PC-3 (cell line): Measurements from ENCODE around the gene SUSD2. TPM values are rescaled to one million over a fixed set of nuclear protein-coding genes. Genes with fewer than 3 reads are reported as not detected.
A peak's percentile ranks its signal among the peaks of the same experiment; 100 is the strongest.

Experiments used
- ATAC-seq: fragments of 200-7000 bp; cut with Tn5 transposase; 2 replicates; pipeline ENCODE4 v1.9.1; 2020; ENCODE audit warnings: mild to moderate bottlenecking, moderate library complexity
- Bru-seq: library from RNA; stranded (reverse); fragments of 400-500 nt; gene quantifications from one replicate; lab custom pipeline; 2021; lab: Mats Ljungman, UMichigan
- BruChase-seq, 2 experiments: library from RNA; stranded (reverse); fragments of 400-500 nt; gene quantifications; one replicate each; lab custom pipeline; 2021; lab: Mats Ljungman, UMichigan
- BruUV-seq: library from RNA; stranded (reverse); fragments of 400-500 nt; replicated peaks from 2 replicates; lab custom pipeline; 2021; lab: Mats Ljungman, UMichigan
- CTCF ChIA-PET: fragments of 300-600 bp; sonication (Branson Sonifier 250); formaldehyde crosslinking; loops from one replicate; lab custom pipeline; 2022; ENCODE audit warnings: antibody characterized with exemption; lab: Charles Lee
- POLR2A ChIA-PET: fragments of 300-600 bp; sonication (Branson Sonifier 250); formaldehyde crosslinking; loops from one replicate; lab custom pipeline; 2022; ENCODE audit warnings: antibody characterized with exemption; ENCODE audit not compliant: unreplicated experiment; lab: Charles Lee
- DNase-seq: peaks from one replicate; pipeline ENCODE4 v3.0.0-alpha.2; 2015
- H2AFZ ChIP-seq: fragments of 300-600 bp; sonication (generic); 2 replicates; pipeline ENCODE4 v1.6.0; 2016; ENCODE audit warnings: antibody characterized with exemption, low read length
- H3F3A ChIP-seq: fragments of 300-600 bp; sonication (generic); one replicate; pipeline ENCODE4 v1.6.0; 2017; ENCODE audit warnings: antibody characterized with exemption, low read length, control low read depth, mild to moderate bottlenecking; ENCODE audit not compliant: unreplicated experiment
- H3K27ac ChIP-seq: fragments of 300-600 bp; sonication (generic); 2 replicates; pipeline ENCODE4 v1.5.1; 2016; ENCODE audit warnings: mild to moderate bottlenecking, low read length
- H3K27me3 ChIP-seq: fragments of 300-600 bp; sonication (generic); 2 replicates; pipeline ENCODE4 v1.6.1; 2016; ENCODE audit warnings: low read length, mixed read lengths
- H3K36me3 ChIP-seq: fragments of 300-600 bp; sonication (generic); 2 replicates; pipeline ENCODE4 v1.6.1; 2016; ENCODE audit warnings: low read depth, mixed run types, low read length, mixed read lengths
- H3K4me1 ChIP-seq: fragments of 300-600 bp; sonication (generic); 2 replicates; pipeline ENCODE4 v1.5.1; 2016; ENCODE audit warnings: low read length; ENCODE audit not compliant: insufficient read depth
- H3K4me2 ChIP-seq: fragments of 300-600 bp; sonication (generic); 2 replicates; pipeline ENCODE4 v1.6.0; 2016; ENCODE audit warnings: low read length
- H3K4me3 ChIP-seq: fragments of 300-600 bp; sonication (generic); 2 replicates; pipeline ENCODE4 v1.5.1; 2016; ENCODE audit warnings: mild to moderate bottlenecking, low read length, mixed read lengths
- H3K79me2 ChIP-seq: fragments of 300-600 bp; sonication (generic); 2 replicates; pipeline ENCODE4 v1.6.1; 2017; ENCODE audit warnings: low read length, mixed read lengths
- H3K9ac ChIP-seq: fragments of 300-600 bp; sonication (generic); 2 replicates; pipeline ENCODE4 v1.6.0; 2016; ENCODE audit warnings: mild to moderate bottlenecking, low read length
- H3K9me2 ChIP-seq: fragments of 300-600 bp; sonication (generic); replicated peaks from 2 replicates; pipeline ENCODE4 v1.6.1; 2016; ENCODE audit warnings: mixed run types, low read length, mixed read lengths
- H3K9me3 ChIP-seq: fragments of 300-600 bp; sonication (generic); 2 replicates; pipeline ENCODE4 v1.6.1; 2016; ENCODE audit warnings: low read length, mixed read lengths
- H4K20me1 ChIP-seq: fragments of 300-600 bp; sonication (generic); 2 replicates; pipeline ENCODE4 v1.6.1; 2016; ENCODE audit warnings: low read length, mixed read lengths
- EZH2 ChIP-seq: fragments of 300-600 bp; sonication (generic); IDR thresholded peaks from one replicate; pipeline ENCODE4 v1.6.1; 2017; ENCODE audit warnings: antibody characterized with exemption, mild to moderate bottlenecking, low read length; ENCODE audit not compliant: unreplicated experiment
- EZH2phosphoT487 ChIP-seq: fragments of 300-600 bp; sonication (generic); IDR thresholded peaks from 2 replicates; pipeline ENCODE4 v1.6.1; 2018; ENCODE audit warnings: mild to moderate bottlenecking, antibody characterized with exemption, low read length, borderline replicate concordance
- intact Hi-C: fragments of 100-400 bp; cut with micrococcal nuclease; formaldehyde crosslinking; loops from 2 replicates; pipeline ENCODE4 v1.9.0; 2023
- long read RNA-seq: library from polyadenylated mRNA; unstranded; transcript quantifications from one replicate; pipeline ENCODE4 v2.0.0, GENCODE V29; 2021; ENCODE audit not compliant: unreplicated experiment
- total RNA-seq: library from RNA; depleted of rRNA; stranded (reverse); fragments of >200 nt; gene quantifications from 2 replicates; pipeline ENCODE4 v1.2.3, GENCODE V29; 2014; rRNA removed
- TF ChIP-seq, protein P1 (sequence below): fragments of 300-600 bp; sonication (generic); conservative IDR thresholded peaks from 2 replicates; pipeline ENCODE4 v1.5.1; 2017; ENCODE audit warnings: antibody characterized with exemption, low read depth, mild to moderate bottlenecking, low read length

The SUSD2 gene
- total RNA-seq (1.3 and 1.6 TPM in 2 replicates), Bru-seq, nascent RNA (percentile 26 among the genes with signal in this experiment), BruChase-seq, experiment 1, labeled RNA remaining after a 6-hour chase (percentile 41 among the genes with signal in this experiment), BruChase-seq, experiment 2, labeled RNA remaining after a 2-hour chase (percentile 35 among the genes with signal in this experiment)
- long read RNA-seq, partial matches to known transcripts: 7 of 10 reads
- long read RNA-seq, other reads (novel, unspliced or antisense): 1 of 10 reads

GRCh38 chr22:24181088-24181995, at the start of gene SUSD2:
Gene SUSD2 (plus strand): TSS chr22:24181487. CDS start chr22:24181520, 33 bp downstream.
- Histone ChIP-seq H3K9me2 (no peaks in the 10 kb centered on the region), H3F3A (no peaks in the 10 kb centered on the region), H3K4me2 (no peak within 1 kb of the TSS), H4K20me1 (no peaks in the 10 kb centered on the region), H3K36me3 (no peaks in the 10 kb centered on the region), H3K27me3 (no peaks in the 10 kb centered on the region), H3K79me2 (no peaks in the 10 kb centered on the region), H3K9ac (no peak within 1 kb of the TSS), H3K27ac (no peak within 1 kb of the TSS), H3K4me3 (no peak within 1 kb of the TSS), H3K9me3 (no peaks in the 10 kb centered on the region), H2AFZ (no peak within 1 kb of the TSS), H3K4me1 (no peaks in the 10 kb centered on the region)
- TF ChIP-seq EZH2phosphoT487 (no peak), EZH2 (no peak)
- TF ChIP-seq, protein P1, sequence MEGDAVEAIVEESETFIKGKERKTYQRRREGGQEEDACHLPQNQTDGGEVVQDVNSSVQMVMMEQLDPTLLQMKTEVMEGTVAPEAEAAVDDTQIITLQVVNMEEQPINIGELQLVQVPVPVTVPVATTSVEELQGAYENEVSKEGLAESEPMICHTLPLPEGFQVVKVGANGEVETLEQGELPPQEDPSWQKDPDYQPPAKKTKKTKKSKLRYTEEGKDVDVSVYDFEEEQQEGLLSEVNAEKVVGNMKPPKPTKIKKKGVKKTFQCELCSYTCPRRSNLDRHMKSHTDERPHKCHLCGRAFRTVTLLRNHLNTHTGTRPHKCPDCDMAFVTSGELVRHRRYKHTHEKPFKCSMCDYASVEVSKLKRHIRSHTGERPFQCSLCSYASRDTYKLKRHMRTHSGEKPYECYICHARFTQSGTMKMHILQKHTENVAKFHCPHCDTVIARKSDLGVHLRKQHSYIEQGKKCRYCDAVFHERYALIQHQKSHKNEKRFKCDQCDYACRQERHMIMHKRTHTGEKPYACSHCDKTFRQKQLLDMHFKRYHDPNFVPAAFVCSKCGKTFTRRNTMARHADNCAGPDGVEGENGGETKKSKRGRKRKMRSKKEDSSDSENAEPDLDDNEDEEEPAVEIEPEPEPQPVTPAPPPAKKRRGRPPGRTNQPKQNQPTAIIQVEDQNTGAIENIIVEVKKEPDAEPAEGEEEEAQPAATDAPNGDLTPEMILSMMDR: no peak
- ATAC-seq: peak; percentile 86
- CTCF ChIA-PET: interaction anchor here (0.6 to 1.0 kb wide), 2 partner anchors 9 to 25 kb away, joined by 3 to 4 read pairs; no protein-coding TSS in a partner anchor
- POLR2A ChIA-PET: no interaction called here
- DNase-seq: no peak
- no TSS peak for BruUV-seq
- intact Hi-C loops: no loop called here

- no peak overlapping the region for H3K4me2 ChIP-seq
- no peak overlapping the region for H3K9ac ChIP-seq
- no peaks in the 10 kb centered on the region for H3K9me3 ChIP-seq
- BruUV-seq: no TSS peak
- no peak for DNase-seq
- H3K4me1 ChIP-seq: no peaks in the 10 kb centered on the region
- no peak for ATAC-seq
- H3K27me3 ChIP-seq: no peaks in the 10 kb centered on the region
- no peak overlapping the region for H3K4me3 ChIP-seq
- H4K20me1 ChIP-seq: no peaks in the 10 kb centered on the region
- H3K9me2 ChIP-seq: no peaks in the 10 kb centered on the region
- H3K27ac ChIP-seq: no peak overlapping the region
- H2AFZ ChIP-seq: no peak overlapping the region
- ChIA-PET CTCF (interaction anchor here (1.4 kb wide), 1 partner anchor 23 kb away, joined by 5 read pairs; no protein-coding TSS in a partner anchor), POLR2A (no interaction called here)
- no peaks in the 10 kb centered on the region for H3K79me2 ChIP-seq
- intact Hi-C loops: no loop called here
- TF ChIP-seq EZH2 (no peak), EZH2phosphoT487 (no peak)
- TF ChIP-seq, protein P1: peak; percentile 24; the same call in 1 of the 2 replicates
- H3K36me3 ChIP-seq: no peaks in the 10 kb centered on the region
- H3F3A ChIP-seq: no peaks in the 10 kb centered on the region
These were observed 47.9 kb upstream of the SUSD2 start for GRCh38 chr22:24133187-24133965.
